Stimulated activated naive CD4-positive, alpha-beta T cell treated with Interleukin-2 at 50 U/mL for 16 hours (primary cell): Measurements from ENCODE around the gene UGT1A6.

Experiments
- DNase-seq: peaks from one replicate; lab custom pipeline; 2025; lab: John Stamatoyannopoulos, UW

The UGT1A6 gene

GRCh38 chr2:233819884-233820773 lies 127.4 kb downstream of the UGT1A6 start:
- DNase-seq = no peak

GRCh38 chr2:233820774-233821105 lies 128.1 kb downstream of the UGT1A6 start:
- no peak for DNase-seq

- DNase-seq = no peak
Observed at GRCh38 chr2:233821196-233821595, 128.5 kb downstream of the UGT1A6 start.

- no peak for DNase-seq
Observed at GRCh38 chr2:233821709-233822100, 129.0 kb downstream of the UGT1A6 start.

GRCh38 chr2:233822101-233822771 lies 129.5 kb downstream of the UGT1A6 start:
- DNase-seq = no peak
